CD1c-positive myeloid dendritic cell (primary cell): ENCODE measurements around the gene CDH6.
"Not testable (repeated sequence)": the region's sequence is repeated elsewhere in the genome, so short reads cannot be mapped to it uniquely, and the experiment has no call there.

ENCODE experiments used
- DNase-seq: peaks from one replicate; pipeline ENCODE4 v3.0.0-alpha.2; 2016; ENCODE audit errors: extremely low spot score

The CDH6 gene

DNA sequence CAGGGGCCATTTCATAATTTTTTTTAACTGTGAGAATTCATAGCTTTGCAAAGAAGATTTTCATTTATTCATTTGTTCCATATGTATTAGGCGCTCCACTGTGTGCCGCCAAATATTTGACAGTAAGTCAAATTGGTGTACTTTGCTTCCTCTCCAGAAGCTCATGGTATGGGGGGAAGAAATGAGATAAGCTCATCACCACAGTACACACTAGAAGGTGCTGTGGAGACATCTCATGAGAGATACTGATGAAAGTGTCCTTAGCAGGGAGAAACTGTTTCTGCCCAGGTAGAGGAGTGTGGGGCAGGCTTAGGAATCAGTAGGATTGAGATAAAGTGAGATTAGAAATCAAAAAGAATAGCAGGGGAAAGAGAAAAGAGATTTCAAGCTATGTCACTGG is 136.2 kb downstream of the CDH6 start:
- DNase-seq: no peak

DNA sequence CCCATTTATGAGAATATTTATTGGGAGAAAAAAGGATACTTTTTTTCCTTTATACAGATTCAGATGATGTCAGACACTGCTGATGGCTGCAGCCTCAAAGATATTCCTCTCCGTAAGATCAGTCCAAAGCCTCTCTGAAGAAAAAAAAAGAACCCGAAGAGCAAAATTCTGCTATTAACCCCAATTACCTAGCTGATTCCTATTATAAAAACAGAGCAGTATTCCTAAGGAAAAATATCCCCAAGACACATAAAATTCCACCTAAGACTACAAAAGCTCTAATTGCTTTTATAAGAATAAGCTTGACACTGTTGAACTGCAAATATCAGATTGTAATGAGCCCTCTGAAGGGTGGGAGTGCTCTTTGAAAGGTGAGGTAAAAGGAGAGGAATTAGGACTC is 138.7 kb downstream of the CDH6 start:
- DNase-seq: no peak

DNA sequence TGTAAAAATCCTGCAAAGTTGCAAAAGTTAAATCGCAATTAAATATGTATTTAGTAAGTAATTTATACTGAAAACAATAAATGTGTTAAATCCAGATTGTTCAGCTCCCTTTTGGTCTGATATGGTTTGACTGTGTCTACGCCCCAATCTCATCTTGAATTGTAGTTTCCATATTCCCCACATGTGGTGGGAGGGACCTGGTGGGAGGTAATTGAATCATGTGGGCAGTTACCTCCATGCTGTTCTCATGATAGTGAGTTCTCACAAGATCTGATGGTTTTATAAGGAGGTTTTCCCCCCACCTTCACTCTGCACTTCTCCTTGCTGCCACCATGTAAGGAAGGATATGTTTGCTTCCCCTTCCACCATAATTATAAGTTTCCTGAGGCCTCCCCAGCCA is 140.0 kb downstream of the CDH6 start:
- no peak for DNase-seq

DNA sequence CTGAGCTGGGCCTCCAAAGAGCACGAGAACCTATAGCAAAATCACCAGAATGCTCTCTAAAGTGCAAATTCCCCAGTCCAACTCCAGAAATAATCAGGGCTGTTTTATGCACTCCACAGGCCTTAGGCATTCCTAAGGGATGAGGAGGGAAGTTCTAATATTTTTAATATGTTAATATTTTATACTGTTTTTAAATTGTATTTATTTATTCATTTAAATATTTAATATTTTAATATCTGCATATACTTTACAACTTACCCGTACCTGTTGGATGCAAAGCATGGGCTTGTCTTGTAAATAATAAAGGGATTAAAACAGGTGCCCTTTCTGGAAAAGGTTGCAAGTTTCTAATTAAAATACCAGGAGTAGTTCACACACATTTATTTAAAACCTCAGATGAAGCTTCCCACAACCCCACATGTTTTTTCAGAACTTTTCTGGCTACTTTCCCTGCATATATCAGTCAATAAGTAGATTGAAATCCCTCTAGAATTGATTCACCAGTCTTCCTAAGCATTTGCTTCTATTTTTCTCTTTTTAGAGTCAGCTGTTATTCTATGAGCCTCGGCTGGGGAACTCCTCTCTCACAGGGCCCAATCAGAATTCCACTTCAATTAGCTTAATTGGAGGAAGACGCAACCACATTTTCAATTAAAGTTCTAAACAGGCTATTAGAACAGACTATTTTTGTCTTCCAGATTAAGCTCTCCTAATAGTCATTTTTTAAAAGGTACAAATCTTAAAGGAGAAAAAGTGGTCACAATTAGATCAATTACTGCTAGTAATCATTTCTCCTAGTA is 140.8 kb downstream of the CDH6 start:
- no peak for DNase-seq

DNA sequence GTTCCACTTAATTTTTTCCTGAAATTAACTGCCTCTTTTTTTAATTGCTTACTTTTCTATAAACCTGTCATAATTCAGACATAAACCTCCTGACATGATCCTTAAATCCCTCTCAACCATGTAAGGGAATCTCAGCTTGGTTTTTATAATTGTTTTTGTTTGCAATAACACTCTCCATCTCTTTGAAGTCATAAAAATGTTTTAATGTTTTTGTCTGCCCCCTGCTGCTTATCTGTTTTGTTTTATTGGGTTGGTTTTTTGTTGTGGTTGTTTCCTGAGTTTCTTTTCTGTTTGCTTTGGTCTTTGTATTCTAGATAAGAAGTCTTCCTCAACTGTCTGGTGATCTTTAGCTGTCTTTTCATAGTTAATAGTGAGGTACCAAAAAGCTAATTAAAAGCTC is 142.0 kb downstream of the CDH6 start:
- DNase-seq: no peak

DNA sequence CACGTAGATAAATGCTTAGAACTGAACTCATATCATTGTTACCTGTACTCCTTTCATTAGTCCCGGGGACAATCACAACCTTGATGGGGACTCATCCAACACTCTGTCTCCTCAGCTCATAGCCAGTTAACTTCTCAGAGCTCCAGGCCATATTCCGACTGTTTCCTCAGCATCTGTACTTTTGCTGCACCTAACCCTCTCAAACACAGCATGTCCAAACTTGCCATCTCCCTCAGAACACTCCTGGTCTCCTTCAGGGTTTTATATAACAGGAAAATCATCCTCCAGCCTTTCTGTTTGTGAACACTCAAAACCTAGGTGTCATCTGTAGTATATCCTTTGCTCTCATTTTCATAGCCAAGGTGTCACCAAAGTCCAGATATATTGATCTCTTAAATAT is 150.5 kb downstream of the CDH6 start:
- DNase-seq: no peak

DNA sequence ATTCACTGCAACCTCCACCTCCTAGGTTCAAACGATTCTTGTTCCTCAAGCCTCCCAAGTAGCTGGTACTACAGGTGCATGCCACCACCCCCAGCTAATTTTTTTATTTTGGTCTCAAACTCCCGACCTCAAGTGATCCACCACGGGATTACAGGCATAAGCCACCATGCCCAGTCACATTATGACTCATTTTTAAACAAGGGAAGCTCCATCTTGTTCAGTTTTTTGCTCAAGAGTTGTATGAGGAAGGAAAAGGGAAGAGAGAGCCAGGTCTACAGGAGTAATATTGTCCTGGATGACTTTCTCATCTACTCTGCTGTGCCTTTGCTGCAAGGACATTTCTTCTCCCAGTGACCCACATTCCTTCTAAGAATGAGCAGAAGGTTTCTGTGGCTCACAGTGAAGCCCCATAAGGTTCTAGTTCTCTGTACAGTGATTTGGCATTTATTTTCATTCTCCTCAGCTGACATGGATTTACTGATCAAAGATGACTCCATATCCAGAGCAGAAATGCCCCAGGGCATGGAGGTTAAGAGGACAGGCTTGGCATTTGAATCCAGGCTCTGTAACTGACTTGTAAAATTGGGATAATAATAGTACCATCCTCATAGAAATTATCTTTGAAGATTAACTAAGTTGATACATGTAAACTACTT is 153.5 kb downstream of the CDH6 start:
- no peak for DNase-seq

DNA sequence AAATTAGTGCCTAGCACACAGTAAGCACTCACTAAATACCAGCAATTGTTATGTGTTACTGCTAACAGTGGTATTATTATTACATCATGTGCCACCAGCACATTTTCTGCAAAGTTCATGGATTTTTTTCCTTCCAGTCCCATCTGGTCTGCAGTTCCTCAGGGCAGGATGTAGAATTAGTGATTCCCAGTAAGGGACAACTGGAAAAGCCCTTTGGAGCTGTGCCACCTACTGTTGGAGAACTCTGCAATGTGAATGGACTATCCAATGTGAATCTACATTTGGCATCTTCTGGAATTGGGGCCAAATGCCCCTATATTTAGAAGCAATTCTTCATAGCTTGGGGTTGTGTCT is 154.0 kb downstream of the CDH6 start:
- no peak for DNase-seq

DNA sequence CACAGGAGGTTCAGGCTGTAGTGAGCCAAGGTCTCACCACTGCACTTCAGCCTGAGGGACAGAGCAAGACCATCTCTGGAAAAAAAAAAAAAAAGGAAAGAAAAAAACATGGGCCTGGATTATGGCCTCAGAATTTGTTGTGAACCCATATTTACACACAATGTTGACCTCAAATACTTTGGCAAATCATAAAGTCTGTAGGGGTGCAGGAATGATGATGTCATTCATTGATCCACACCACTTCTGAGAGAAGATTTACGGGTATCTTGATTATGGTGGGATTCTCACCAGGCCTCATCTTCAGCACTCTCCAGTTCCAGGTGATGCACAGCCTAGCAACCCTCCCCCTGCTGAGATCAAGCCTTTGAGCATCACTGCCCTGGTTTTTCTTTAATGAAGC is 156.9 kb downstream of the CDH6 start:
- DNase-seq: no peak

DNA sequence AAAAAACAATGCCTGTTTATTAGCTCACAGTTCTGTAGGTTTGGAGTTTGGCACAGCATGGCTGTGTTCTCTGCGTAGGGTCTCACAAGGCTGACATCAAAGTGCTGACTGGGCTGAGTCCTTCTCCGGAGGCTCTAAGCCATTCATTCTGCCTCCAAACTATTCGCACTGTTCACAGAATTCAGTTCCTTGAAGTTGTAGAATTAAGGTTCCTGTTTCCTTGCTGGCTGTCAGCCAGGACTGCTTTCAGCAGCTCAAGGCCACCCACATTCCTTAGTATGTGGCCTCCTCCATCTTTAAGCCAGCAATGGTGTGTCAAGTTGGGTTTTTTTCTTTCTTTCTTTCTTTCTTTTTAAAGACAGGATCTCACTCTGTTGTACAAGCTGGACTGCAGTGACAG is 161.9 kb downstream of the CDH6 start:
- peak; percentile 4 for DNase-seq

DNA sequence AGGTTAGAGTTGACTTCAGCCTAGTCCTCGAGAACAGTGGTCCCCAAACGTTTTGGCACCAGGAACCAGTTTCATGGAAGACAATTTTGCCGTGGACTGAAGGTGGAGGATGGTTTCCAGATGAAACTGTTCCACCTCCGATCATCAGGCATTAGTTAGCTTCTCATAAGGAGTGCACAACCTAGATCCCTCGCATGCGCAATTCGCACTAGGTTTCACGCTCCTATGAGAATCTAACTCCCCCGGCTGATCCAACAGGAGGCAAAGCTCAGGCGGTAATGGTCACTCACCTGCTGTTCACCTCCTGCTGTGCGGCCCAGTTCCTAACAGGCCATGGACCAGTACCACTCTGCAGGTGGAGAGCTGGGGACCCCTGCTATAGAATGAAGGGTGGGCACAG is 163.6 kb downstream of the CDH6 start:
- DNase-seq: no peak

DNA sequence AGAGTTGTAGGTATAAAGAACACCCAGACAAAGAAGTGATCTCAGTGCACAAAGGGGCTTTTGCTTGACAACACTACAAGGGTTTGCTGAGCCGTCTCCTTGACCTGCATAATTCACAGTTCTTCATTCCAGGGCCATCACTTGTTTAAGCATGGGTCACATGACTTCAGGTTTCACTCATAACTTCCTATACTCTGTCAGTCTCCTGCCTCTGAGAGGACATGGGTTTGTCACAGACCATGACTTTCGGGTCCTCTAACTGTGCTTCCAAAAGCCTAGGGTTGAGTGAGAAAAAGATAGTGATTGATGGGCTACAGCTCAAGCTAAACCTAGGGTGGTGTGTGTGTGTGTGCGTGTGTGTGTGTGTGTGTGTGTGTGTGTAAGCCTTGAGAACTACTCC is 166.4 kb downstream of the CDH6 start:
- no peak for DNase-seq

DNA sequence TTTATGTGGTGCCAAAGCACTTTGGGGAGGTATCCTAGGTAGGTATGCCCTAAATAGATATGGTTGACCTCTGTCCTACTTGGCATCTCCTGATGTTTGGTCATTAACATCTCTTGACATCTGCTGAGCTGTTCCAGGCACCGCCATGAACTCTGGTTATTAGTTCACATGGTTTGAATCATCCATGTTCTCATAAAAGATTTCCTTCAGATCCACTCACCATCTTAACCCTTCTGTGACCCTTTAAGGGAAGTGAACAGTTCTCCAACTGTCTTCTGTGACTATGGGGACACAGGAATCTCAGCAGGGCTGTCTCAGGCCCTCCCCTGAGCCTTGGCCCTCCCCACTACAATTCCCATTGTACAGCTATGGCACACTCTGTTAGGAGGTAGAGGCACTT is 167.7 kb downstream of the CDH6 start:
- no peak for DNase-seq

DNA sequence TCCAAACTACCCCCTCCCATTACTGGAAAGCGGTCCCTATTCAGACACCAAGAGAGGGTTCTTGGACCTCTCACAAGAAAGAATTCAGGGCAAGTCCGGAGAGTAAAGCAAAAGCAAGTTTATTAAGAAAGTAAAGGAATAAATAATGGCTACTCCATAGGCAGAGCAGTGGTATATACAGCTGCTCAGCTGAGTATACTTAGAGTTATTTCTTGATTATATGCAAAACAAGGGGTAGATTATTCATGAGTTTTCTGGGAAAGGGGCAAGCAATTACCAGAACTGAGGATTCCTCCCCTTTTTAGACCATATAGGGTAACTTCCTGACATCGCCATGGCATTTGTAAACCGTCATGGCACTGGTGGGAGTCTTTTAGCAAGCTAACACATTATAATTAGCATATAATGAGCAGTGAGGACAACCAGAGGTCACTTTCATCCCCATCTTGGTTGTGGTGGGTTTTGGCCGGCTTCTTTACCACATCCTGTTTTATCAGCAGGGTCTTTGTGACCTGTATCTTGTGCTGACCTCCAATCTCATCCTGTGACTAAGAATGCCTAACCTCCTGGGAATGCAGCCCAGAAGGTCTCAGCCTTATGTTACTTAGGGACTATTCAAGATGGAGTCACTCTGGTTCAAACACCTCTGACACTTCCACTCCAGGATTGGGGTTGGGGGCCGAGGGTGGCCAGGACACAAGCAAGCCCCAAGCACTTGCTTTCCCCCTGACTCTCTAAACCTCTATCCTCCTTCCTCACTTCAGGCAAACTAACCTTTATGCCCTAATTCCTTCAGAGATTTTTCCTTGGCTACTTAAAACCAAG is 168.4 kb downstream of the CDH6 start:
- DNase-seq: not testable (repeated sequence)

DNA sequence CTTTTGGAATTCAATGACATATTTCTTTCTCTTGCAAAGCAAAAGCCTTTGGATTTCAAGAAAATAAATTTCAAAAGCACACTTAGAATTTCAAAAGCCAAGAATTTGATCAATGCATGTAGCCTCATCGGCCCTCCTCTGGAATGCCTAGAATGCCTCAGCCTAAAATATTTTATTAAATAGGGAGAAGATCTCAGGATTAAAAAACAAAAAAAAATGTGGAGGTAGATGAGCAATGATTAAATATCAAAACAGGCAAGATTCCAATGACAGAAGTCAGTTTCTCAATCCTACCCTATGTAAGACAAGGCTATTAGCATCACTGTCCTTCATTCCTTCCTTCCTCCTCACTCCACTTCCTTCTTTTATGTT is 169.0 kb downstream of the CDH6 start:
- no peak for DNase-seq

DNA sequence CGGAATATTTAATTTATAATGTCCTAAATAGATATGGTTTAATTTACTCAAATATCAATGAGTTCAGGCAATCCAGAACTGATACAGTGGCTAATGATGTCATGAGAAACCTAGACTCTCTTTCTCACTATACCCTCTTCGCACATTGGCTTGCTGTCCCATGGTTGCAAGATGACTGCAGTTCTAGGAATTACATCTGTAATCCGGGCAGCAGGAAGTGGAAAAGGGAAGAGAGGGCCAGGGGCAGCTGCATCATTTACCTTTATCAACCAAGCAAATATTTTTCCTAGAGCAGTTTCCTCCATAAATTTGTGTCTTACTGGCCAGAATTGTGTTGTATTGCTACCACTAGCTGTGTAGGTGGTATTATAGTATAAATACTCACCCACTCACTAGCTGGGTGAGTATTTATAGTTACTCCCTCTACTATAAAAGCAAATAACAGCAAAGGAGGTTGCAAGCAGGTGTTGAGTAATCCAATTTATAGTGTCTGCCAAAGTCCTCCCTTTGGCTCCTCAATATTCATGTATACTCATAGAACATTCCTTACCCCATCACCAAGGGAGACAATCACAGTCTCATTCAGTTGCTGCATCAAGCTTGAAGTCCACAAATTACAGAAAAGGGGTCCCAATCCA is 169.6 kb downstream of the CDH6 start:
- no peak for DNase-seq

DNA sequence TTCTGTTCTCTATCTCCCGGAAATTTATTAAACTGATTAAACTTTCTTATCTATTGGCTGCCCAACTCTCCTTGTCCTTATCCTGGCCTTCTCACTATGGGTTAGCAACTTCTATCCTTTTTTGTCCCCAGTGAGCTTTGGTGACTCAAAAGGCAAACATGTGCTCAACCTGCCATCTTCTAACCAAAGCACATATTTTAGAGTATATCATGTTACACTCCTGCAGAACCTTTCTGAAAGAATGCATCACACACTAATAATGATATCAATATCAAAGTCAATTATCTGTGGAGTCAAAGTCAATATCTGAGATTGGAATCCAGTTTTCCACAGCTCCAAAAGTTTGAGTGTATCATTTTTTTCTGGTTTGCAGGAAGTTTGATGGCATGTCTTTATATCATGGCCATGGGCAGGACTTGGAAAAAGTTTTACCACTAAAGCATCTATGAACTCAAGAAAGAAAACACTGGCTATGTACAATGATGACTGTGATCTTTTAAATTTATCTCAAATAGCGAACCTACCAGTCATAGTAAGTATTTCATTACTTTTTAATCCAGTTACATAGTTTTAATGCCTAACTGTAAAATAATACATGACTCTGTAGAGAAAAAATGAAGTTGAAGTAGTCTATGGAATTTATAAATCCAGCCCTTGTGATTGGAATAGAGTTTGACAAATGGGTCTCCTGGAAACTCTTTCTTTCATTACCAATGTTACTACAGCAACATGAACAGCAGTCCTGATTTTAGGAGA is 171.6 kb downstream of the CDH6 start:
- no peak for DNase-seq

DNA sequence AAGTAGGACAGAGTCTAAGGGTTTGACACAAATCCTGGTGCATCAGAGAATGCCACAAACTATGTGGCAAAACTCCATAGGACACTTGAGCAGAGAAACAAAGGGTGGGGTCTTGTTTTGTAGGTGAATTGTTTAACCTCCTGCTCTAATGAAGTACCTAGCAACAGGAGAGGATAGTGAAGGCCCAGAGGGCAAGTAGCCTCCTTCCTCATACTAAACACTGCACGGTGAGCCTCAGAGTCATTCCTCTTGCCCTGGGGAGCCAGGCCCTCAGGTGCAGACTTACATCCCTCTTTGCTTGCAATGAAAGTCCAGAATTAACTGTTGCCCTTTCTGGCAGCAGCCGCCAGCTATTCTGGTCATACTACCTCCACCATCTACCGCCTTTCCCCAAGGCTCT is 172.3 kb downstream of the CDH6 start:
- DNase-seq: no peak

DNA sequence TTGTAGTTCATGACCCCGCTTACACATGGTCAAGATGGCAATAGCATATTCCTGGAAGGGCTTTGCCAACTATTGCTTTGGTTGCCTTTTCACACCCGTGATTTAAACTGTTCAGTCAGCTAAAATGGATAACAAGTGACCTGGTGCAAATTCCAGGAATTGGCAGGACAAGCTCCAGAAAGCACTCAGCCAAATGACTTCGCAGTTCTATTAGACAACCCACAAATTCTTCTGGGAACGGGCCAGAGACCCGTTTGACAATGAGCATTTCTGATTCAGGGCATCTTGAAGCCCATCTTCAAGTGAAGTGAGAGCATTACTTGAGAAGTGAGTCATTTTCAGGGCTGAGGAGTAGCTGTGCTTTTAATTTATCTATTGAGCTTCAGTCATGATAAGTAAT is 173.5 kb downstream of the CDH6 start:
- DNase-seq: no peak

DNA sequence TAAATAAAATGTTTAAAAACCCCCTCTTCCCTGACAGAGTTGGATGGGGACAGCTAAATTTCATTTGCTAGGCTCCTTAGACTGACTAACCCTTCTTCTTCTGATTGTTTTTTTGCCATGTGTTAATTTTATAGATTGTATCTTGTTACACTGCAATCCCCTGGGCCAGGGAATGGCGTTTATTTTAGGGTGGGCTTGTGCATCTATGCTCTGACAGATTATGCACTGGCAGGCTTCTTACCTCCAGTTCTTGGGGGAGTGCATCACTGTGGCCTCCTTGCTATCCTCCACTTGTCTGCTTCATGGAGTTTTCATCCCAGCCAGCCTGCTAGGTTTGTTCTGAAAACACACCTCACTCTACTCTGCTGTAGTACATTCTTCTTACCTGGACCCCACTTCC is 178.6 kb downstream of the CDH6 start:
- DNase-seq: no peak

DNA sequence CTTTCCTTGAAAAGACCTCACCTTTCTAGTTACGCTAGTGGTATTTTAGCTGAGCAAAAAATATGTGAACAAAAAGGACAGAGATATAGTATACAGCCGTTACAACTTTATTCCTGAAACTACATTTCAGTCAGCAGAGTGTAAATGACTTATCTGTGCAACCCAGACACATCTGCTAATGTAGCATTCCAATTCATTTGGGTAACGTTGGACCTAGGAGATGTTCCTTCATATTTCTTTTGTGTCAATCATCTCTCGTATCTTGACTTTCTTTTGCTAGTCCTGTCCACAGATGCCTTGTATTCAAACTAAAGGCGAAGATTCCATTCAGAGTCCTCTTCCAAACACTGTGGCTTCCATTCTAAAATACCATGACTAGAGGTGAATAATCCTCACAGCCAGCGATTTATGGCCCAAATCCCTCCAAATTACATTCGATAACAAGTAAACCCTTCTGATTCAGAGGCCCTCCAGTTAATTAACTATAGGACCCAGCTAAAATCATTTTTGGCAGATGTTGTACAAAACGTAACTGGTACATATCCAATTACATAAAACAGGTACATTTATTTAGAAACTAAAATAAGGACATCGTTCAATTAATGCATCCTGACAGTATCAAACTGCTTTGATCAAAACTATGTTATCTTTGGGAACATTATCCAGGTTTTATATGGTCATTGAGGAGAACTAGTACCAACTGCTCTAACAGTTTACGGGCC is 182.7 kb downstream of the CDH6 start:
- no peak for DNase-seq
